K562 (cell line): Measurements from ENCODE around the gene XPNPEP3. TPM values are rescaled to one million over a fixed set of nuclear protein-coding genes. Genes with fewer than 3 reads are reported as not detected.

Source experiments
- ATAC-seq: fragments of 200-7000 bp; cut with Tn5 transposase; 3 replicates; pipeline ENCODE4 v1.9.1; 2020; ENCODE audit warnings: moderate library complexity
- BruUV-seq: library from RNA; stranded (reverse); fragments of 400-500 nt; replicated peaks from 2 replicates; lab custom pipeline; 2021; lab: Mats Ljungman, UMichigan
- CTCF ChIA-PET: fragments of 300-600 bp; formaldehyde crosslinking; extraction: SDS; loops from one replicate; lab custom pipeline; 2021; ENCODE audit warnings: low intra/inter-chr PET ratio; lab: Yijun Ruan, JAX
- POLR2A ChIA-PET: fragments of 300-600, 350-650 bp; sonication (Branson Sonifier 250); formaldehyde crosslinking; extraction: SDS; loops from one replicate; lab custom pipeline; 2021; ENCODE audit warnings: antibody characterized with exemption, inconsistent platforms; lab: Yijun Ruan, JAX
- DNase-seq, 4 experiments: peaks; one replicate each; pipeline versions ENCODE4 v3.0.0 to v3.0.0-alpha.2; 2011 to 2018; ENCODE audit warnings: low spot score in 3 of 4, mixed read lengths in 3 of 4; ENCODE audit errors: extremely low read depth in 1 of 4
- FAIRE-seq: peaks from 2 replicates; lab custom pipeline; 2011; peaks lifted over from hg19 to GRCh38; lab: Jason Lieb, UNC
- H2AFZ ChIP-seq: 2 replicates; pipeline ENCODE4 v1.6.0; 2011; ENCODE audit warnings: low read depth, low read length, control low read depth, inconsistent platforms
- H3K27ac ChIP-seq: fragments of 200-600 bp; 3 replicates; pipeline ENCODE4 v1.8.0; 2011; ENCODE audit warnings: low read depth, mild to moderate bottlenecking, control low read depth, inconsistent platforms, low read length, moderate library complexity, mixed read lengths; ENCODE audit errors: extremely low read depth
- H3K27me3 ChIP-seq, 2 experiments: fragments of 300-600 bp in 1 of 2; 2 replicates in 1 of 2; 3 replicates in 1 of 2; pipeline versions ENCODE4 v1.6.0 to v1.8.0; 2011; ENCODE audit warnings: inconsistent platforms in 2 of 2, low read length in 2 of 2, mild to moderate bottlenecking in 1 of 2, mixed read lengths in 1 of 2, moderate library complexity in 1 of 2; ENCODE audit not compliant: control insufficient read depth in 2 of 2, insufficient read depth in 2 of 2
- H3K36me3 ChIP-seq: fragments of 300-600 bp; 3 replicates; pipeline ENCODE4 v1.8.0; 2011; ENCODE audit warnings: mild to moderate bottlenecking, low read length, inconsistent platforms; ENCODE audit not compliant: control insufficient read depth, insufficient read depth
- H3K4me1 ChIP-seq, 2 experiments: fragments of 200-600 bp in 1 of 2; replicated peaks in 1 of 2; 2 replicates in 1 of 2; 3 replicates in 1 of 2; pipeline versions ENCODE4 v1.5.1 to v1.8.0; 2011; ENCODE audit warnings: inconsistent platforms in 2 of 2, low read length in 2 of 2, mild to moderate bottlenecking in 1 of 2, mixed read lengths in 1 of 2, moderate library complexity in 1 of 2; ENCODE audit not compliant: control insufficient read depth in 2 of 2, insufficient read depth in 2 of 2
- H3K4me2 ChIP-seq: 2 replicates; pipeline ENCODE4 v1.6.1; 2011; ENCODE audit warnings: low read length, control low read depth, inconsistent platforms, mixed read lengths; ENCODE audit not compliant: insufficient read depth
- H3K4me3 ChIP-seq: fragments of 200-600 bp; sonication (generic), shearing (Covaris generic); 2 replicates; pipeline ENCODE4 v1.5.1; 2016; ENCODE audit warnings: control low read depth, inconsistent platforms
- H3K79me2 ChIP-seq: fragments of 200-600 bp; 3 replicates; pipeline ENCODE4 v1.8.0; 2011; ENCODE audit warnings: low read length, inconsistent platforms; ENCODE audit not compliant: control insufficient read depth, insufficient read depth
- H3K9ac ChIP-seq, 2 experiments: 2 replicates each; pipeline versions ENCODE4 v1.6.0 to v1.6.1; 2011; ENCODE audit warnings: low read depth in 2 of 2, low read length in 2 of 2, control low read depth in 1 of 2, inconsistent platforms in 1 of 2, mild to moderate bottlenecking in 1 of 2, mixed read lengths in 1 of 2; ENCODE audit not compliant: insufficient read depth in 1 of 2
- H3K9me1 ChIP-seq: one replicate; pipeline ENCODE4 v1.6.0; 2011; ENCODE audit warnings: inconsistent platforms, mild to moderate bottlenecking, low read length, moderate library complexity; ENCODE audit not compliant: control insufficient read depth, insufficient read depth
- H3K9me3 ChIP-seq: replicated peaks from 2 replicates; pipeline ENCODE4 v1.5.1; 2011; ENCODE audit warnings: low read depth, low read length, inconsistent platforms; ENCODE audit not compliant: control insufficient read depth, insufficient read depth
- H4K20me1 ChIP-seq: replicated peaks from 2 replicates; pipeline ENCODE4 v1.6.1; 2011; ENCODE audit warnings: low read length, inconsistent platforms, mixed read lengths; ENCODE audit not compliant: control insufficient read depth, insufficient read depth
- CBFB ChIP-seq: sonication (generic); formaldehyde crosslinking; IDR thresholded peaks from 2 replicates; pipeline ENCODE4 v1.4.0; 2020; ENCODE audit warnings: mild to moderate bottlenecking, missing genetic modification reagents
- CC2D1A ChIP-seq: fragments of 450-650 bp; IDR thresholded peaks from 2 replicates; pipeline ENCODE4 v1.6.1; 2017; ENCODE audit warnings: mild to moderate bottlenecking
- ESRRA ChIP-seq: fragments of 450-650 bp; IDR thresholded peaks from 2 replicates; pipeline ENCODE4 v1.6.1; 2014; ENCODE audit warnings: low read depth, mild to moderate bottlenecking, moderate library complexity, borderline replicate concordance
- ID3 ChIP-seq, 2 experiments: fragments of 250-450 bp in 1 of 2; fragments of 450-650 bp in 1 of 2; sonication (Bioruptor Pico) in 1 of 2; IDR thresholded peaks; 2 replicates each; pipeline versions ENCODE4 v1.6.1 to v1.8.0; 2016 to 2021; ENCODE audit warnings: mild to moderate bottlenecking in 2 of 2, moderate library complexity in 2 of 2, missing compliant biosample characterization in 1 of 2, missing genetic modification characterization in 1 of 2
- MLX ChIP-seq, 2 experiments: fragments of 450-650 bp in 1 of 2; sonication (generic) in 1 of 2; formaldehyde crosslinking; conservative IDR thresholded peaks; 2 replicates each; pipeline versions ENCODE4 v1.4.0 to v1.8.1; 2020 to 2022; ENCODE audit warnings: mild to moderate bottlenecking in 1 of 2, missing genetic modification reagents in 1 of 2
- MYBL2 ChIP-seq, 2 experiments: fragments of 450-650 bp in 1 of 2; sonication (generic) in 1 of 2; formaldehyde crosslinking in 1 of 2; IDR thresholded peaks; 2 replicates each; pipeline versions ENCODE4 v1.6.1 to v1.8.1; 2017 to 2022; ENCODE audit warnings: borderline replicate concordance in 1 of 2, inconsistent platforms in 1 of 2, low read depth in 1 of 2, mild to moderate bottlenecking in 1 of 2, missing genetic modification reagents in 1 of 2, moderate library complexity in 1 of 2
- NCOA1 ChIP-seq: fragments of 450-650 bp; IDR thresholded peaks from 2 replicates; pipeline ENCODE4 v1.6.1; 2016; ENCODE audit warnings: low read depth
- SMARCB1 ChIP-seq: IDR thresholded peaks from 2 replicates; pipeline ENCODE4 v1.6.1; 2011; ENCODE audit warnings: improper control_type of control experiment, low read depth; ENCODE audit not compliant: insufficient read length
- TEAD2 ChIP-seq: fragments of 450-650 bp; IDR thresholded peaks from 2 replicates; pipeline ENCODE4 v1.6.1; 2016; ENCODE audit warnings: missing genetic modification characterization, control low read depth, missing compliant biosample characterization
- ZNF133 ChIP-seq: fragments of 250-450 bp; sonication (Bioruptor Pico); IDR thresholded peaks from 2 replicates; pipeline ENCODE4 v1.4.0; 2020; ENCODE audit warnings: mild to moderate bottlenecking
- ZNF174 ChIP-seq: fragments of 250-450 bp; sonication (Bioruptor Pico); IDR thresholded peaks from 2 replicates; pipeline ENCODE4 v1.4.0; 2020; ENCODE audit warnings: mild to moderate bottlenecking
- ZNF398 ChIP-seq: fragments of 250-450 bp; sonication (Bioruptor Pico); IDR thresholded peaks from 2 replicates; pipeline ENCODE4 v1.8.0; 2021; ENCODE audit warnings: moderate library complexity, mild to moderate bottlenecking, inconsistent platforms
- ZNF592 ChIP-seq: fragments of 450-650 bp; IDR thresholded peaks from 2 replicates; pipeline ENCODE4 v1.6.1; 2017; ENCODE audit warnings: antibody characterized with exemption, mild to moderate bottlenecking
- WGBS: fragments of 100-300 bp; shearing (Covaris generic); methylation state at CpG from one replicate; pipeline ENCODE4 v1.1.6; 2016; ENCODE audit warnings: low coverage, mixed read lengths; ENCODE audit not compliant: insufficient coverage; ENCODE audit errors: missing lambda C conversion rate; 5-methylcytosine and 5-hydroxymethylcytosine counted together
- in situ Hi-C: fragments of 300-500 bp; cut with MboI; formaldehyde crosslinking; loops from 4 replicates; pipeline ENCODE4 v1.15.0; 2018; ENCODE audit warnings: inconsistent platforms, mixed read lengths
- intact Hi-C: fragments of 100-400 bp; cut with micrococcal nuclease; formaldehyde crosslinking; loops from 2 replicates; pipeline ENCODE4 v1.14.2; 2022
- polyA plus RNA-seq, 8 experiments: library from polyadenylated mRNA; depleted of rRNA in 4 of 8; stranded (reverse) in 5 of 8; unstranded in 3 of 8; fragments of >200 nt; fragmentation: Nextera tagmentation in 2 of 8; fragmentation: Illumina TruSeq in 1 of 8; extraction: Ambion mirVana in 2 of 8; extraction: Trizol in 1 of 8; gene quantifications; 2 replicates each; pipeline versions ENCODE4 v1.2.1 to v1.2.3, GENCODE V29; 2011 to 2014; ENCODE audit warnings: inconsistent platforms in 1 of 8, missing spikeins in 1 of 8
- total RNA-seq, 7 experiments: library from RNA; depleted of rRNA in 6 of 7; stranded (reverse); fragments of >200 nt in 6 of 7; fragmentation: Illumina TruSeq in 2 of 7; extraction: Trizol in 2 of 7; gene quantifications; 2 replicates each; pipeline versions ENCODE4 v1.2.1 to v1.2.3, GENCODE V29; 2011 to 2021; ENCODE audit warnings: low replicate concordance in 1 of 7

The XPNPEP3 gene
- total and polyA plus RNA-seq, 9 of the 15 experiments (the other 6 are each of a cell fraction or from before 2014, with no cell fraction given) = 9.1 to 22.6 (median 15.6) TPM

- no peak for TF ChIP-seq MYBL2 (IDR thresholded peaks at IDR 0.05; ENCODE audit: low read depth)
- no peak for TF ChIP-seq MYBL2 (CRISPR knock-in tag; IDR thresholded peaks at IDR 0.05; ENCODE audit: borderline replicate concordance)
- no peak for TF ChIP-seq NCOA1
- TF ChIP-seq MLX (CRISPR knock-in tag; conservative IDR thresholded peaks at IDR 0.05) = no peak
- TF ChIP-seq CC2D1A = no peak
- no peak for TF ChIP-seq ID3 (CRISPR knock-in tag; IDR thresholded peaks at IDR 0.05)
- TF ChIP-seq ID3 (tag; IDR thresholded peaks at IDR 0.05) = no peak
- TF ChIP-seq ESRRA = no peak
Measured at GRCh38 chr22:40875111-40875510, 18.2 kb downstream of the XPNPEP3 start (continued).

GRCh38 chr22:40876907-40877306, 20.0 kb downstream of the XPNPEP3 start:
- Histone ChIP-seq H3K4me1 (no peaks in the 10 kb centered on the region), H3K79me2 (no peaks in the 10 kb centered on the region), H3K4me3 (no peak overlapping the region), H3K27ac (no peak overlapping the region), H3K4me2 (no peak overlapping the region), H3K27me3 (no peaks in the 10 kb centered on the region), H3K9me3 (no peaks in the 10 kb centered on the region), H3K36me3 (peaks cover 13% of the 10 kb centered on the region; the same call in 1 of the 3 replicates), H4K20me1 (no peaks in the 10 kb centered on the region), H3K9me1 (no peaks in the 10 kb centered on the region), H2AFZ (no peak overlapping the region), H3K9ac (no peak overlapping the region)
- POLR2A ChIA-PET = no interaction called here
- DNase-seq (no peak), ATAC-seq (no peak), FAIRE-seq (no peak)
- in situ Hi-C loops (no loop called here), intact Hi-C loops (no loop called here)
- 82% methylated on average over 1 of the region's 1 CpG for WGBS
- BruUV-seq = no TSS peak
- CTCF ChIA-PET = no interaction called here
- no peak for TF ChIP-seq TEAD2
- no peak for TF ChIP-seq ZNF174 (CRISPR knock-in tag)
- no peak for TF ChIP-seq ZNF133 (CRISPR knock-in tag)
- TF ChIP-seq CBFB (CRISPR knock-in tag) = no peak
- TF ChIP-seq ZNF592 = no peak
- TF ChIP-seq ZNF398 = no peak
- no peak for TF ChIP-seq SMARCB1
